ENCODE results near the gene TCEA2.

The TCEA2 gene

GRCh38 chr20:64050261-64051032 lies 12.6 kb upstream of the TCEA2 start:
- DNase-seq, result peak; percentile 32

- DNase-seq, result no peak
These were observed 12.0 kb upstream of the TCEA2 start for GRCh38 chr20:64051033-64051452.

DNA sequence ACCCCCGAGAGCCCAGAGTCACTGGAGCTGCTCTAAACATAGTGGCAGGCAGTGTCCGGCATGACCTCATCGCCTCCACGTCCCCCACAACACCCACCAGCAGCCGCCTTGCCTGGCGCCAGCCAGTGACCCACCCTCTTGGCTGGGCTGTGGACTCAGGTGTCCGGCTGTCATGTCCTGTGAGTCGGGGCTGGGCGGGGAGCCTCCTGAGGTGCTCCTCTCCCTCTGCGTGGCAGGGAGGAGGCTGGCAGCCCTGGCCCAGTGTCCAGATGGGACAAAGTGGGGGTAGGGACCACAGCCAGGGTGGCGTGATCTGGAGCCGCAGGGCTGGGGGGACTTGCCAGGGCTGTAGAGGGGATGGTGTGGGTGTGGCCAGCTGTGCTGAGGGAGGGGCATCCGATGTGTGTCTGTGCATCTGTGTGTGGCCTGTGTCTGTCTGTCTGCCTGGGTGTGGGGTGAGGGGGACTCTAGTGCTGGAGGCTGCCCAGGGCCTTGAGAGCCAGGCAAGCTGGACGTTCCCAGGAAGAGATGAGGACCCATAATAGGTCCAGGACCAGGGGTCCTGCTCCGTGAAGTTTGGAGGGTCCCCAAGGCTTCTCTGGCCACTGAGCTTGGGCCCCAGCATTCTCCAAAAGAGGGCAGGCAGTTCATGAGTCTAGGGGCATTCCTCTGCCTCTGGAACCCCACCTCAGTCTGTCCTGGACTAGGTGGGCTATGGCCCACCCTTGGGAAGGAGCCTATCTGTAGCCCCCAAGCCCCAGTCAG lies 11.3 kb upstream of the TCEA2 start:
- DNase-seq, result no peak

DNA sequence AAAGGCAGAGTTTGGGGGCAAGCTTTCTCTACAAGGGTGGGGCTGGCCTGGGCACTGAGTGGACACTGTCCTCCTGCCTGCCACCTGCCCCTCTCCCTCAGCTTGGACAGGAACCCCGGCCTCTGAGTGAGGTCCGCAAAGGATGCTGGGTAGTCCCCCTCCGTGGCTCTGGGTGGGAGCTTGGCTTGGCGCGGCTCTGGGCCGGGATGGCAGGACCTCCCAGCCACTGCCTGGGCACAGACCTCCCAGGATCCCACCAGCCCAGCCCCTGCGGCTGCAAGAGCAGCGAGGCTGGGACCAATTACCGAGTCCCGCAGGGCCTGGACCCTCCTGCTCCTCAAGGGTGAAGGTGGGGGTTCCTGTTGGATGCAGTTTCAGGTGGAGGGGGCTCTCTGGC lies 10.7 kb upstream of the TCEA2 start:
- DNase-seq, result no peak

DNA sequence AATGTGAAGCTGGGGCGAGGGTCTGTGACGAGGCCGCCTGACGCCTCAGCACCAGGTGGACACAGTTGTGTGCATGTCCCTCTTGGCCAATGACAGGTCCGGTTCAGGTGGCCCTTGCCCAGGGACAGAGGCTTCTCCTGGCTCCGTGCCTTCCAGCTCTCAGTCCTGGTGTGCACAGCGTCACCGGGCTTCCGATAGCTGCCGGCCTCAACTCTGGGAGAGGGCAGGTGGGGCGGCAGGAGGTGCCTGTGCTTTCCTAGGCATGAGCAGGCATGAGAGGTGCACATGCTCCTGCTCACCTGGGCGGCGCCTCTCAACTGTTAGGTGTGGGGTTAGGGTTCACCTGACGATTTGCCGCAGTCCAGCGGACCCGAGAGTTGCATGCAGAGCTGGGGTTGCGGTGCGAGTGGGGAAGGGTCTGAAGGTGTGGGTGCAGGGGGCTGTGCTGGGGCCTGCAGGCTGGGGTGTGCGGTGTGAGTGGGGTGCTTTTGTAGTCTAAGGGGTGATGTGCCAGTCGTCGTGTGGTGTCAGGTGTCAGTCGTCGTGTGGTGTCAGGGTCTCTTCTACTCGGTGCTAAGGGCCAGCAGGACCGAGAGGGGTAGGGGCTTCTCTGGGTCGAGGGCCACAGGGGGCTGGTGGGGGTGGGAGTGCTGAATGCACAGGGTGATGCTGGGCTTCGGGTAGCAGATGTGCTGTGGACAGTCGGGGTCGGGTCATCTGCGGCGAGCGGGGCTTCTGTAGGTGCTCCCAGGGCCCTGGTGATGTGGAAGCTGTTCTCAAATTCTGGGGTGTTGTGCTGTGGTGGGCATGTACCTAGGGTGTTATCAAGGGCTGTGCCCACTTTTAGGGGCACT lies 9.8 kb upstream of the TCEA2 start:
- DNase-seq, result no peak

GRCh38 chr20:64053841-64054661 lies 8.9 kb upstream of the TCEA2 start:
- peak; percentile 70 for DNase-seq

- no peak for DNase-seq
These were observed 7.6 kb upstream of the TCEA2 start for GRCh38 chr20:64055396-64055892.

DNA sequence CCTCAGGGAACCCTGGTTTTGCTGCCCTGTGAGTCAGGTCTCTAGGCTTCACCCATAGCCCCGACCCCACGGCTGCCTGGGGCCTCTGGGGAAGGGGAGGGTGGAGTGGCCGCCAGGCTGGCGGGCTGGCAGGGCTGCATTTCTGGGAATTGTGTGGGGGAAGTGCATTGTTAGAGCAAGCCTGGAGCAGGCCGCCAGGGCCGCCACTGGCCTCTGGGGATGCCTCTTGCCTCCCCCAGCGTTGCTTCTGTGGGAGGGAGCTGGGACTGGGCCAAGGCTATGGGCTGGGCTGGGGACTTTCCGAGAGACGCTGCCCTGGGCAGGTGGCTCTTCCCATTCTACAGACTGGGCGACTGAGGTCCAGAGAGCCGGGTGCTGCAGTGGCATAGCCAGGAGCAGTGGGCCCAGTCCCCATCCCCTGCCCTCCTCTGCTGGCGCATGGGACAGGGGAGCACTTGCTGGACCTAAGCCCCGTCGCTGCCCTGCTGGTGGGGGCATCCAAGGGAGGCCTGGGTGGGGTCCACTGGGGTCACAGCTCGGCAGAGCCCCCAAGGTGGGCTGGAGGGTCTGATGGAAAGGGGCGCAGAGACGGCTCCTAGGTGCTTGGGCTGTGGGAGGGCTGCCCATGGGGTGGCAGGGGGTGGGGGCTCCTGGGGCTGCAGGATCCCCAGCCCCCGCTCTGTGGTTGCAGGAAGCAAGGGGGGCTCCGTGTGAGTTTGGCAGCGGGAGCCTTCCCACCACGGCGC lies 6.9 kb upstream of the TCEA2 start:
- DNase-seq, result peak; percentile 49

DNA sequence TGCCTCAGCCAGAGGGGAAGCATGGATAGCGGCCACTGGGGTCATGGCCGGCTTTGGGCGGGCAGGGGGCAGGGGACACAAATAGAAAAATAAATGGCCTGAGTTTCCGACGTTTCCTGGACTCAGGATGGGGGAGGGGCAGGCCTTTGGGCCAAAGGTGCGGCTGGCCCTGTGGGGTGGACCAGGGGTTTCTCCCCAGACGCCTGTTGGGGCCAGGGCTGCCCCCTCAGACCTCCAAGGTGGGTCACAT lies 6.4 kb upstream of the TCEA2 start:
- no peak for DNase-seq

DNA sequence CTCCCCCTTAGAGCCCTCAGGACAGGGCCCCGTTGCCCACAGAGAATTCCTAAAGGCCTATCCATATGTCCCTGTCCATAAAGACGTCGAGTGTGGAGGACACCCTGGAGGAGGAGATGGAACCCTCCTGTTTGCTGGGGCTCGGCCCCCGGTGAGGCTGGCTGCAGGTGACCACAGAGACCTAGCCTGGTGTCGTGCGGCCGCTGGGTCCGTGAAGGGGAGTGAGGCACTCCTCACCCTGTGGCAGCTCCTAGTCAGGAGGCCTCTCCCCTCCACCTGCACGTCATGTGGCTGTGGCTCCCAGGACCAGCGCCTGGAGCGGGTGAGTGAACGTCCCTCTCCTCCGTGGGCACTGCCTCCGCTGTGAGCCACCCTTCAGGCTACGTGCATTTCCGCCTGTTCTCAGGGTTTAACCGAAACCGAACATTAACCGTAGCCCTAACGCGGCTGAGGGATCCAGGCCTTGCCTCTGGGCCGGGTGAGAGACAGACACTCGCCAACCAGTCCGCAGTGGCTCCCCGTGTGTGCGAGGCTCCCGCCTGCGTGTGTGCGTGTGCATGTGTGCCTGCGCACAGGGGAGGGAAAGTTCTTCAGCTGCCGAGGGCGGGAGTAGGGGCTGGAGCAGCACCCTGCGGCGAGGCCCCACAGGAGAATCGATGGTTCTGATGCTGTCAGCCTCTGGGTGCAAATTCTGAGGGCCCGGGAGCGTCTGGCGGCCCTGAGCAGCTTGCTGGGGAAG lies 5.9 kb upstream of the TCEA2 start:
- DNase-seq, result no peak

GRCh38 chr20:64057628-64058498 lies 5.1 kb upstream of the TCEA2 start:
- DNase-seq, result peak; percentile 67

GRCh38 chr20:64058536-64058935 lies 4.5 kb upstream of the TCEA2 start:
- no peak for DNase-seq

DNA sequence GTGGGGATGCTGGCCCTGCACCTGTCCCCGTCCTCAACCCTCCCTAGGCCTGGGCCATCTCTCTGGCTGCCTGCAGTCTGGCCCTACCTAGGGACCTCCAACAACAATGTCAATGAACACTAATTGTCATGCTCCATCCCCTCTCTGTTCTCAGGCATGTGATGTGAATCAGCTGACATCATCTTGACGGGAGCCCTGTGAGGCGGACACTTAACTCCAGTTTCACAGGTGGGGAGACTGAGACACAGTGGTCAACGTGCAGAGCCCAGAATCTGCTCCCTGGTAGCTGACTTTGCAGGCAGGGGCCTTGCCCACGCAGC lies 762 bp upstream of the TCEA2 start:
- DNase-seq, result no peak

DNA sequence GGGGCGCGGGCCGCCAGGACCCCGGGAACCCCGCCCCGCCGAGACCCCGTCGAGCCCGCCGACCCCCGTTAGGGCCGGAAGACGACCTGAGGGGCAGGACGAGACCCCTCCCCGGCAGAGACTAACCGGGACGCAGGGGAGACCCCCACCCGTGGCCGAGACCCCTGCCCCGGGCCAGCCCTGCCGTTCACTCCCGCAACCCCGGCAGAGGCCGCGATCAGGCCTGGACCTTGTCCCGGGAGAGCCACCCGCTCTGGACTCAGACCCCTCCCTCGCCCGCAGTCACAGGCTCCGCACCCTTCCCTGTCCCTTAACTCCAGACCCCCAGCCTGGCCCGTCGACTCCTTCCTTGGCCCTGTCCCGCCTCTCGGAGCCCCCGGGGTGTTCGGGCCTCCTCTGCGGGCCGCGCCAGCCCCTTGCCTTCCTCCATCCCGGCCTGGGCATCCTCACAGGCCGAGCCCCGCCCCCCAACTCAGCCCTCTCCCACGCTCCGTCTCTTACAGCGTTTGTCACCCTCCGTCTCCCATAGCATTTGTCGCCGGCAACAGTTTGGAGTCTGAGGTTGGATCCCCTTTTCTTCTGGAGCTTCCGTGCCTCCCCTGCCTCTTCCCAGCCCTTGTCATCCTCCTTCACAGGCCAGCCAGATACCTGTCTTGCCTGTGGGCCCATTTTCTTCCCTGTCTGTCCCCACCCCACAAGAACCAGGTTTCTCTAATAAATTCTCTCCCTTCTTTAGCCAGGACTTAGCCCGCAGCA lies 569 bp downstream of the TCEA2 start:
- no peak for DNase-seq

DNA sequence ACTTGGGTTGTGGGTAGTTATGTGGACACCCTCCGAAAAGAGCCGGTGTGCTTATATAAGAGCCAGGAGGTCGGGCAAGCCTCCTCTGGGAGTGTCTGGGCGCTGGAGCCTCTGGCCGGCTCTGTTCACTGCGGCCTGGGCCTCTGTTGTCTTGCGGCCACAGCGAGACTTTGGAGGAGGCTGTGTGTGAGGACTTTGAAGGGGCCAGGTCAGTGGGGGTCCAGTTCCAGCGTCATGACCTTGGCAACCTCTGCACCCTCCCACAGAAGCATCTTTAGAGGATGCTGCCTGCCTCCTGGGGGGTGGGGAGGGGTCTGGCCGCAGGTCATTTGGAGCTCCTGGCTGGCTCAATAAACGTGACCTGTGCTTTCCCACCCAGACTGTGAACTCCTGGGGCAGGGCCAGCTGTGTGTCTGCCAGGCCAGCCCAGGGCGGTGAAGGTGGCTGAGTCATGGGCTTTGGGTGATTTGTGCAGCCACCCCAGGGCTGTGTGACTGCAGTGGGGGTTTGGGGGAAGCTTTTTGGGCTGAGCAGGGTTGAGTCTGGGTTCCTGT lies 1.2 kb downstream of the TCEA2 start:
- no peak for DNase-seq

- no peak for DNase-seq
These were observed 2.3 kb downstream of the TCEA2 start for GRCh38 chr20:64065062-64065973.

GRCh38 chr20:64065974-64066343 lies 3.0 kb downstream of the TCEA2 start:
- peak; percentile 51 for DNase-seq

GRCh38 chr20:64067005-64067632 lies 4.1 kb downstream of the TCEA2 start:
- DNase-seq, result no peak

Measured in OCI-M1 (cell line).